ENCODE measurements around the gene UNK.

The UNK gene

GRCh38 chr17:75784473-75785015 lies at the start of gene UNK:
UNK (plus strand) TSS chr17:75784806; CDS start chr17:75784881, 75 bp downstream.
- DNase-seq (ENCODE audit: low read depth in 2 of 2): peak; percentile 91 to 92

- DNase-seq (ENCODE audit: low read depth in 2 of 2): no peak
Observed at GRCh38 chr17:75736173-75736835, 48.3 kb upstream of the UNK start.

GRCh38 chr17:75737133-75737962 lies 47.3 kb upstream of the UNK start:
- no peak for DNase-seq (ENCODE audit: low read depth in 2 of 2)

- peak in 1 of 2 donors; percentile 30 for DNase-seq (ENCODE audit: low read depth in 2 of 2)
Observed at GRCh38 chr17:75738218-75738802, 46.3 kb upstream of the UNK start.

GRCh38 chr17:75739174-75739573 lies 45.4 kb upstream of the UNK start:
- DNase-seq (ENCODE audit: low read depth in 2 of 2): no peak

- DNase-seq (ENCODE audit: low read depth in 2 of 2): no peak
Observed at GRCh38 chr17:75739801-75740200, 44.8 kb upstream of the UNK start.

- DNase-seq (ENCODE audit: low read depth in 2 of 2): no peak
Observed at GRCh38 chr17:75740215-75740614, 44.4 kb upstream of the UNK start.

GRCh38 chr17:75740631-75741077 lies 44.0 kb upstream of the UNK start:
- no peak for DNase-seq (ENCODE audit: low read depth in 2 of 2)

- DNase-seq (ENCODE audit: low read depth in 2 of 2): no peak
Observed at GRCh38 chr17:75742337-75742736, 42.3 kb upstream of the UNK start.

GRCh38 chr17:75743625-75744206 lies 40.9 kb upstream of the UNK start:
- no peak for DNase-seq (ENCODE audit: low read depth in 2 of 2)

- no peak for DNase-seq (ENCODE audit: low read depth in 2 of 2)
Observed at GRCh38 chr17:75748706-75749105, 35.9 kb upstream of the UNK start.

GRCh38 chr17:75749545-75750389 lies 34.8 kb upstream of the UNK start:
- DNase-seq (ENCODE audit: low read depth in 2 of 2): peak; percentile 73 to 74

GRCh38 chr17:75750661-75751423 lies 33.8 kb upstream of the UNK start:
- no peak for DNase-seq (ENCODE audit: low read depth in 2 of 2)

GRCh38 chr17:75751676-75752404 lies 32.8 kb upstream of the UNK start:
- DNase-seq (ENCODE audit: low read depth in 2 of 2): no peak

GRCh38 chr17:75752405-75752709 lies 32.2 kb upstream of the UNK start:
- no peak for DNase-seq (ENCODE audit: low read depth in 2 of 2)

GRCh38 chr17:75752802-75753513 lies 31.6 kb upstream of the UNK start:
- DNase-seq (ENCODE audit: low read depth in 2 of 2): no peak

- DNase-seq (ENCODE audit: low read depth in 2 of 2): peak; percentile 62 to 64
Observed at GRCh38 chr17:75753514-75754377, 30.9 kb upstream of the UNK start.

Data from stimulated activated CD8-positive, alpha-beta memory T cell treated with anti-CD3 and anti-CD28 coated beads, Interleukin-15, amount 100 ng/mL, for 48 hours (primary cell).